Type B pancreatic cell (in vitro differentiated cells): Measurements from ENCODE around the gene TNFSF13B. TPM values are rescaled to one million over a fixed set of nuclear protein-coding genes. Genes with fewer than 3 reads are reported as not detected.

ENCODE experiments used
- DNase-seq: peaks from one replicate; pipeline ENCODE4 v3.0.0; 2021; ENCODE audit warnings: mixed read lengths; ENCODE audit not compliant: unreplicated experiment; ENCODE audit errors: extremely low spot score
- H3K27ac Mint-ChIP-seq: 2 replicates; pipeline ENCODE4 v1.8.0; 2021; ENCODE audit warnings: mild to moderate bottlenecking, mixed read lengths
- H3K27me3 Mint-ChIP-seq: 2 replicates; pipeline ENCODE4 v1.8.0; 2021; ENCODE audit warnings: mixed read lengths
- H3K36me3 Mint-ChIP-seq: 2 replicates; pipeline ENCODE4 v1.8.0; 2021; ENCODE audit warnings: mixed read lengths
- H3K4me1 Mint-ChIP-seq: one replicate; pipeline ENCODE4 v1.8.0; 2021; ENCODE audit warnings: mixed read lengths; ENCODE audit not compliant: unreplicated experiment
- H3K4me3 Mint-ChIP-seq: 2 replicates; pipeline ENCODE4 v1.8.0; 2021; ENCODE audit warnings: mild to moderate bottlenecking, mixed read lengths
- H3K9me3 Mint-ChIP-seq: 2 replicates; pipeline ENCODE4 v1.8.0; 2021; ENCODE audit warnings: mixed read lengths
- CTCF ChIP-seq: fragments of 200-600 bp; sonication (generic); conservative IDR thresholded peaks from 2 replicates; pipeline ENCODE4 v1.5.0; 2021; ENCODE audit warnings: antibody characterized with exemption, mild to moderate bottlenecking
- total RNA-seq: library from RNA; stranded (reverse); gene quantifications from 2 replicates; pipeline ENCODE4 v1.2.1, GENCODE V29; 2021; ENCODE audit warnings: low replicate concordance

Gene TNFSF13B
- total RNA-seq, 1 donor from 2014 or later = 1.8 TPM

- no peak overlapping the region for H3K27ac Mint-ChIP-seq
- no peaks in the 10 kb centered on the region for H3K27me3 Mint-ChIP-seq
- TF ChIP-seq CTCF = peak; percentile 94
- no peak overlapping the region for H3K4me3 Mint-ChIP-seq
- no peak for DNase-seq
- H3K9me3 Mint-ChIP-seq = no peaks in the 10 kb centered on the region
- no peaks in the 10 kb centered on the region for H3K36me3 Mint-ChIP-seq
- H3K4me1 Mint-ChIP-seq = peaks cover 33% of the 10 kb centered on the region
Observed at GRCh38 chr13:108227651-108228272, 41.8 kb upstream of the TNFSF13B start.

GRCh38 chr13:108230377-108230776 is 39.1 kb upstream of the TNFSF13B start:
- H3K4me3 Mint-ChIP-seq = no peak overlapping the region
- DNase-seq = no peak
- H3K27ac Mint-ChIP-seq = no peak overlapping the region
- H3K36me3 Mint-ChIP-seq = no peaks in the 10 kb centered on the region
- peaks cover 28% of the 10 kb centered on the region for H3K4me1 Mint-ChIP-seq
- H3K27me3 Mint-ChIP-seq = no peaks in the 10 kb centered on the region
- H3K9me3 Mint-ChIP-seq = no peaks in the 10 kb centered on the region
- no peak for TF ChIP-seq CTCF

- peaks cover 4% of the 10 kb centered on the region for H3K36me3 Mint-ChIP-seq
- no peak for TF ChIP-seq CTCF
- H3K4me3 Mint-ChIP-seq = no peak overlapping the region
- no peaks in the 10 kb centered on the region for H3K4me1 Mint-ChIP-seq
- H3K27ac Mint-ChIP-seq = no peak overlapping the region
- H3K27me3 Mint-ChIP-seq = no peaks in the 10 kb centered on the region
- DNase-seq = no peak
- H3K9me3 Mint-ChIP-seq = peaks cover 8% of the 10 kb centered on the region
Observed at GRCh38 chr13:108249150-108249549, 20.4 kb upstream of the TNFSF13B start.

GRCh38 chr13:108257248-108257647 is 12.3 kb upstream of the TNFSF13B start:
- no peaks in the 10 kb centered on the region for H3K9me3 Mint-ChIP-seq
- no peak for TF ChIP-seq CTCF
- H3K36me3 Mint-ChIP-seq = peaks cover 4% of the 10 kb centered on the region
- no peak overlapping the region for H3K27ac Mint-ChIP-seq
- no peak for DNase-seq
- H3K27me3 Mint-ChIP-seq = no peaks in the 10 kb centered on the region
- H3K4me1 Mint-ChIP-seq = no peaks in the 10 kb centered on the region
- H3K4me3 Mint-ChIP-seq = no peak overlapping the region

- Mint-ChIP-seq H3K27me3 (no peaks in the 10 kb centered on the region), H3K36me3 (peaks cover 3% of the 10 kb centered on the region), H3K4me3 (no peak overlapping the region), H3K4me1 (no peaks in the 10 kb centered on the region), H3K9me3 (no peaks in the 10 kb centered on the region), H3K27ac (no peak overlapping the region)
- no peak for TF ChIP-seq CTCF
- no peak for DNase-seq
Observed at GRCh38 chr13:108263621-108264355, 5.7 kb upstream of the TNFSF13B start.
